Heart right ventricle (tissue), 16 donors: ENCODE measurements around the gene STK17A. TPM values are rescaled to one million over a fixed set of nuclear protein-coding genes. Genes with fewer than 3 reads are reported as not detected.
"Not testable (repeated sequence)": the region's sequence is repeated elsewhere in the genome, so short reads cannot be mapped to it uniquely, and the experiment has no call there.

Source experiments
- ATAC-seq, 8 donors: fragments of 200-7000 bp; cut with Tn5 transposase; one replicate each; pipeline ENCODE4 v1.9.1; 2020; ENCODE audit warnings: mild to moderate bottlenecking in 8 of 8, moderate library complexity in 8 of 8, moderate number of reproducible peaks in 1 of 8
- DNase-seq, 2 donors: peaks; one replicate each; pipeline ENCODE4 v3.0.0-alpha.2; 2020
- H3K27ac ChIP-seq, 10 donors: fragments of 200-600 bp; sonication (generic) in 2 of 10; one replicate each; pipeline versions ENCODE4 v1.5.0 to v1.8.0; 2020 to 2022; ENCODE audit warnings: mild to moderate bottlenecking in 3 of 10
- H3K27me3 ChIP-seq, 7 donors: fragments of 200-600 bp; one replicate each; pipeline ENCODE4 v1.8.0; 2021 to 2022; ENCODE audit warnings: mild to moderate bottlenecking in 2 of 7
- H3K36me3 ChIP-seq, 9 donors: fragments of 200-600 bp; sonication (generic) in 1 of 9; one replicate each; pipeline versions ENCODE4 v1.5.0 to v1.8.0; 2020 to 2022; ENCODE audit warnings: mild to moderate bottlenecking in 2 of 9
- H3K4me1 ChIP-seq, 9 donors: fragments of 200-600 bp; sonication (generic) in 1 of 9; one replicate each; pipeline versions ENCODE4 v1.5.0 to v1.8.0; 2020 to 2022; ENCODE audit warnings: mild to moderate bottlenecking in 4 of 9
- H3K4me3 ChIP-seq, 10 donors: fragments of 200-600 bp; sonication (generic) in 2 of 10; one replicate each; pipeline versions ENCODE4 v1.5.0 to v1.8.0; 2020 to 2022; ENCODE audit warnings: mild to moderate bottlenecking in 7 of 10, moderate library complexity in 2 of 10
- H3K9me3 ChIP-seq, 11 donors: fragments of 200-600 bp in 10 of 11; sonication (generic) in 2 of 11; one replicate each; pipeline versions ENCODE4 v1.5.0 to v1.8.0; 2013 to 2022; ENCODE audit warnings: mild to moderate bottlenecking in 2 of 11, control low read depth in 1 of 11, moderate library complexity in 1 of 11
- CTCF ChIP-seq, 9 donors: fragments of 200-600 bp; sonication (generic) in 2 of 9; IDR thresholded peaks; one replicate each; pipeline versions ENCODE4 v1.5.0 to v1.8.0; 2021 to 2022; ENCODE audit warnings: antibody characterized with exemption in 9 of 9, mild to moderate bottlenecking in 5 of 9, moderate library complexity in 1 of 9
- WGBS, 2 donors: extraction: QIAGEN DNeasy Blood & Tissue Kit; methylation state at CpG; one replicate each; pipeline ENCODE4 v1.1.7; 2013; ENCODE audit warnings: inconsistent platforms in 1 of 2; 5-methylcytosine and 5-hydroxymethylcytosine counted together
- intact Hi-C, 10 donors: fragments of 100-400 bp; cut with DNase I; formaldehyde crosslinking; loops; one replicate each; pipeline versions ENCODE4 v1.11.1 to v1.14.2; 2022
- polyA plus RNA-seq, 2 donors: library from polyadenylated mRNA; stranded (reverse); fragments of 200-250 nt; gene quantifications; one replicate each; pipeline ENCODE4 v1.2.3, GENCODE V29; 2013
- total RNA-seq, 10 donors: library from RNA; stranded (reverse); fragmentation: NEBNext Ultra II Directional in 3 of 10; extraction: Animal tissue kit (Norgen Biotek cat#: 25700) in 3 of 10; gene quantifications; one replicate each; pipeline versions ENCODE4 v1.2.1 to v1.2.4, GENCODE V29; 2021 to 2023
- donor health status: Arrhythmogenic right ventricular cardiomyopathy.
- donor health status: ischemic (EF 13 %, LVEDD 7.1; RV severe dilation, severe dysfunction).
- donor health status: healthy with polysubstance abuse.
- donor health status: DM: no; HTN: yes; CAD: no.
- donor health status: DM: no; HTN: no; CAD: no.
- donor health status: ischemic (EF 25% LVEDD 6.9; RV normal size, moderate dysfunction).
- donor health status: ischemic (EF 25% LVEDD 5.7; RV mildly dilated, moderate dysfunction).
- donor health status: healthy.
- donor health status: DM: yes; HTN: yes; CAD: no.
- donor health status: Ischemic cardiomyopathy.
- donor health status: ischemic (EF 35%, LVEDD 5.7; RV mildly dilated, moderate dysfunction).
- donor health status: nonischemic (EF 11% LVEDD 7.7; RV severe dilation, severe dysfunction).
- donor health status: DM: yes; HTN: yes; CAD: no.
- donor health status: PGD.
- donor health status: ischemic (EF 29% LVEDD 5.4; RV normal size, mild dysfunction).
- donor health status: nonischemic (EF 23%, LVEDD 6.1; RV moderate dilation, normal function).

Gene STK17A
- total and polyA plus RNA-seq, 12 donors = 7.8 to 37.4 (median 21.9) TPM

GRCh38 chr7:43594020-43594419 lies 11.1 kb downstream of the STK17A start:
- TF ChIP-seq CTCF (IDR thresholded peaks at IDR 0.05) = no peak
- Histone ChIP-seq H3K4me1 (peaks cover 0 to 56% (median 0%) of the 10 kb centered on the region in 9 donors), H3K36me3 (peaks cover 0 to 33% (median 9%) of the 10 kb centered on the region in 9 donors)

GRCh38 chr7:43596426-43596825 lies 13.5 kb downstream of the STK17A start:
- peaks cover 0 to 46% (median 0%) of the 10 kb centered on the region in 9 donors for H3K4me1 ChIP-seq
- ATAC-seq, intact Hi-C loops: not testable (repeated sequence)

More at GRCh38 chr7:43594020-43594419, 11.1 kb downstream of the STK17A start:
- 92 to 93% methylated on average over 2 of the region's 2 CpGs for WGBS, 2 donors
- Histone ChIP-seq H3K4me3 (no peak overlapping the region), H3K27me3 (no peaks in the 10 kb centered on the region), H3K27ac (no peak overlapping the region), H3K9me3 (no peaks in the 10 kb centered on the region)
- DNase-seq = no peak
- no peak for ATAC-seq
- intact Hi-C loops = no loop called here

GRCh38 chr7:43600056-43600455 lies 17.1 kb downstream of the STK17A start:
- 96 to 98% methylated on average over 3 of the region's 3 CpGs for WGBS, 2 donors
- peaks cover 0 to 79% (median 9%) of the 10 kb centered on the region in 9 donors for H3K36me3 ChIP-seq
- no peaks in the 10 kb centered on the region for H3K9me3 ChIP-seq
- intact Hi-C loops = no loop called here
- H3K4me3 ChIP-seq = no peak overlapping the region
- no peak overlapping the region for H3K27ac ChIP-seq
- ATAC-seq (no peak), DNase-seq (no peak)
- TF ChIP-seq CTCF (IDR thresholded peaks at IDR 0.05) = no peak
- H3K4me1 ChIP-seq = peaks cover 0 to 27% (median 0%) of the 10 kb centered on the region in 9 donors
- H3K27me3 ChIP-seq = no peaks in the 10 kb centered on the region

More at GRCh38 chr7:43596426-43596825, 13.5 kb downstream of the STK17A start:
- not testable (repeated sequence) for H3K27ac ChIP-seq, H3K9me3 ChIP-seq, DNase-seq, H3K27me3 ChIP-seq, H3K4me3 ChIP-seq
- H3K36me3 ChIP-seq = peaks cover 0 to 55% (median 9%) of the 10 kb centered on the region in 9 donors
- WGBS, 2 donors = 91 to 92% methylated on average over 5 of the region's 5 CpGs

- peaks cover 0 to 20% (median 0%) of the 10 kb centered on the region in 9 donors for H3K4me1 ChIP-seq
- ATAC-seq = no peak
- H3K27me3 ChIP-seq = no peaks in the 10 kb centered on the region
- peaks cover 0 to 70% (median 3%) of the 10 kb centered on the region in 9 donors for H3K36me3 ChIP-seq
- H3K9me3 ChIP-seq = no peaks in the 10 kb centered on the region
- no peak overlapping the region for H3K4me3 ChIP-seq
- intact Hi-C loops = no loop called here
- no peak overlapping the region for H3K27ac ChIP-seq
- 75 to 76% methylated on average over 1 of the region's 1 CpG for WGBS, 2 donors
- DNase-seq = no peak
- no peak for TF ChIP-seq CTCF (IDR thresholded peaks at IDR 0.05)
These were observed 19.3 kb downstream of the STK17A start for GRCh38 chr7:43602256-43602655.

GRCh38 chr7:43604251-43604650 lies 21.3 kb downstream of the STK17A start:
- no peak for TF ChIP-seq CTCF (IDR thresholded peaks at IDR 0.05)
- Histone ChIP-seq H3K4me1 (peaks cover 0 to 20% (median 0%) of the 10 kb centered on the region in 9 donors), H3K27ac (no peak overlapping the region), H3K36me3 (peaks cover 0 to 70% (median 5%) of the 10 kb centered on the region in 9 donors), H3K4me3 (no peak overlapping the region), H3K27me3 (no peaks in the 10 kb centered on the region), H3K9me3 (no peaks in the 10 kb centered on the region)
- 93 to 98% methylated on average over 1 of the region's 1 CpG for WGBS, 2 donors
- no peak for DNase-seq
- no peak for ATAC-seq
- intact Hi-C loops = no loop called here
